GM12873 (cell line): Measurements from ENCODE around the gene UBE2M.

Experiments
- TF ChIP-seq, protein P1 (sequence below): IDR thresholded peaks from 2 replicates; pipeline ENCODE4 v1.5.1; 2012; ENCODE audit warnings: low read depth, mild to moderate bottlenecking, moderate library complexity, low read length, control low read depth; ENCODE audit not compliant: insufficient read depth; ENCODE audit errors: missing control alignments

The UBE2M gene

DNA sequence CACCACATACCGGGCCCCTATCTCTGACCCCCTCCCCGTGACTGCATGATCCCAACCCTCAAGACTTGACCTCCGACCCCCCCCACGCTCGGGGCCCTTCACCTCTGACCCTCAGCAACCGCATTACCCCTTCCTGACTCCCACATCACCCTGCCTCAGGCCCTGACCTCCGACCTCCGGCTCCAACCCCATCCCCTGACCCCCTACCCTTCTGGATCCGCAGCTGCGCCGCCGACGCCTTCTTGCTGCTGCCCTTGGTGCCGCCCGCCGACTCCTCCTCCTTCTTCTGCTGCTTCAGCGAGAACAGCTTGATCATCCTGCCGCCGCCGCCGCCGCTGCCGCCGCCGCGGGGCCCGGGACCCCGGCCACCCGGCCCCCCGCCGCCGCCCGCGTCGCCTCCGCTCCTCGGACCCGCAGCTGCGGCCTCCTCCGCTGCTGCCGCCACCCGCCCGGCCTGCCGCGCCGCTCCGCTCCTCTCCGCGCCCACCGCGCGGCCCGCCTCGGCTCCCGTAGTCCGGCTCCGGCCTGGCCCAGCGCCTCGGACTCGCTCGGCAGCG lies at the start of gene UBE2M:
Gene UBE2M (minus strand): TSS at position 546 of the 557 bp plus-strand sequence. CDS start 230 bp downstream, at position 316.
- TF ChIP-seq, protein P1, sequence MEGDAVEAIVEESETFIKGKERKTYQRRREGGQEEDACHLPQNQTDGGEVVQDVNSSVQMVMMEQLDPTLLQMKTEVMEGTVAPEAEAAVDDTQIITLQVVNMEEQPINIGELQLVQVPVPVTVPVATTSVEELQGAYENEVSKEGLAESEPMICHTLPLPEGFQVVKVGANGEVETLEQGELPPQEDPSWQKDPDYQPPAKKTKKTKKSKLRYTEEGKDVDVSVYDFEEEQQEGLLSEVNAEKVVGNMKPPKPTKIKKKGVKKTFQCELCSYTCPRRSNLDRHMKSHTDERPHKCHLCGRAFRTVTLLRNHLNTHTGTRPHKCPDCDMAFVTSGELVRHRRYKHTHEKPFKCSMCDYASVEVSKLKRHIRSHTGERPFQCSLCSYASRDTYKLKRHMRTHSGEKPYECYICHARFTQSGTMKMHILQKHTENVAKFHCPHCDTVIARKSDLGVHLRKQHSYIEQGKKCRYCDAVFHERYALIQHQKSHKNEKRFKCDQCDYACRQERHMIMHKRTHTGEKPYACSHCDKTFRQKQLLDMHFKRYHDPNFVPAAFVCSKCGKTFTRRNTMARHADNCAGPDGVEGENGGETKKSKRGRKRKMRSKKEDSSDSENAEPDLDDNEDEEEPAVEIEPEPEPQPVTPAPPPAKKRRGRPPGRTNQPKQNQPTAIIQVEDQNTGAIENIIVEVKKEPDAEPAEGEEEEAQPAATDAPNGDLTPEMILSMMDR: no peak

DNA sequence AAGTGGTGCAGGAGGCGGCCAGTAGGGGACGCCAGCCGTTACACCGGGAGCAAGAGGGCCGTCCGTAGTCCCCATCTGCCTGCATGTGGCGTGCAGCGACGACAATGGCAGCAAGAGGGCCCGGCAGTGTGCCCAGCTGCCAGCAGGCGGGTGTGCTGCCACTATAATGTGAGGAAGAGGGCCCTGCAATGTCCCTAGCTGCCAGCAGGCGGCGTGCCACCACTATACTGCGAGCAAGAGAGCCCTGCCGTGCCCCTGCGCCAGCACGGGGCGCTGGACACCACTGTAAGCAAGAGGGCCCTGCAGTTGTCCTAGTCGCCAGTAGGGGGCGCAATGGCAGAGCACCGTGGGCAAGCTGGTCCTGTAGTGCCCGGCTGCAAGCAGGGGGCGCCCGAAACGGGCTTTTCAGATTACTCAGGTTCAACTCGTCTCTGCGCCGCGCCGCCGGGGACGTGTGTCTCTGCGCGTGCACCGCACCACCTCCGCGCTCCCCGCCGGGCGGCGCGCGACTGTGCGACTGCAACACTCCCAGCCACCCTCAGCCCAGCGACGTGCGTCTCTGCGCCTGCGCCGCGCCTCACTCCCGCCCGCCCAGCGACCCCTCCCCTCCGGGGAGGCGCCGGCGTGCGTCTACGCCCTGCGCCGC lies 48.0 kb upstream of the UBE2M start:
- TF ChIP-seq, protein P1: peak; percentile 42

DNA sequence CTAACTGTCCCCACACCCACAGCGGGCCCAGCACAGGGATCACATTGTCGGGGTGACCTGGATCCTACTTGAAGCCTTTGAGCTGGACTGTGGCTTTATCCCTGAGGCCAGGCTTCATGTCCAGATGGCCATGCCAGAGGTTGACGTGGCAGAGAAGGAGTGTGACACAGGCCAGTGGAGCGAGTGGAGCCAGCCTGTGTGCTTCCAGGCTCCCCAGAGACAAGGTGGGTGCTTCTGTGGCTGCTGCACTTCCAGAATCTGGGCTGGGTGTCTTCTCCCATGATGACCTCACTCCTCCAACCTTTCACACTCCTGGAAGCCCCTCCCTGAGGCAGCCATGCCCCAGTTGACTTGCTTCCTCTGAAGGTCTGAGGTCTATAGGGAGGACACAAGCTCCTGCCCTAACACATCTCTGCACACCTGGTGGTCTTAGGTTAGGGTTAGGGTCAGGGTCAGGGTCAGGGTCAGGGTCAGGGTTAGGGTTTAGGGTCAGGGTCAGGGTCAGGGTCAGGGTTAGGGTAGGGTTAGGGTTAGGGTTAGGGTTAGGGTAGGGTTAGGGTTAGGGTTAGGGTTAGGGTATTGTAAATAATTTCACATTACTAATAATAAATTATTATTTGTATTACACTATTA lies 27.8 kb upstream of the UBE2M start:
- TF ChIP-seq, protein P1: no peak

DNA sequence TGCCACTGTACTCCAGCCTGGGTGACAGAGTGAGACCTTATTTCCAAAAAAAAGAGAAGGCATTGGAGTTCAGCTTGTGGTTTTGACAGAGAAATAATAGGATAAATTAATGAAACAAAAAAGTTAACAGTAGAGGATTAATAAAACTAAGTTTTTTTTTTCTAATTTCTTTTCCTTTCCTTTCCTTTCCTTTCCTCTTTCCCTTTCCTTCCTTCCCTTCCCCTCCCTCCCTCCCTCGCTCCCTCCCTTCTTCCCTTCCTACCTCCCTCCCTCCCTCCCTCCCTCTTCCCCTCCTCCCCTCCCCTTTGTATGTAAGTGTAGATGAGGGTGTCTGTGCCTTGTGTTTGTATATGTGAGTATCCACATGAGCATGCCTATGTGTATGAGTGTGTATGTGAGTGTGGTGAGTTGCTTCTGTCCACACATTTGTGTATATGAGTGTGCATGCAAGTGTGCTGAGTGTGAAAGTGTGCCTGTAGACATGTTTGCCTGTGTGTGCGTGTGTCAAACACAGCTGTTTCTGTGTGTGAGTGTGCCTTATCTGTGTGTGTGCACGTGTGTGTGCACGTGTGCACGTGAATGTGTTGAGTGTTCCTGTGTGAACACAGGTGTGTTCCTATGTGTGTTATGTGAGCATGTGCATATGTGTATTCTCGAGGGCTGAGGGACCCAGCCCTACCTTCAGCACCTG lies 27.2 kb upstream of the UBE2M start:
- TF ChIP-seq, protein P1: no peak

DNA sequence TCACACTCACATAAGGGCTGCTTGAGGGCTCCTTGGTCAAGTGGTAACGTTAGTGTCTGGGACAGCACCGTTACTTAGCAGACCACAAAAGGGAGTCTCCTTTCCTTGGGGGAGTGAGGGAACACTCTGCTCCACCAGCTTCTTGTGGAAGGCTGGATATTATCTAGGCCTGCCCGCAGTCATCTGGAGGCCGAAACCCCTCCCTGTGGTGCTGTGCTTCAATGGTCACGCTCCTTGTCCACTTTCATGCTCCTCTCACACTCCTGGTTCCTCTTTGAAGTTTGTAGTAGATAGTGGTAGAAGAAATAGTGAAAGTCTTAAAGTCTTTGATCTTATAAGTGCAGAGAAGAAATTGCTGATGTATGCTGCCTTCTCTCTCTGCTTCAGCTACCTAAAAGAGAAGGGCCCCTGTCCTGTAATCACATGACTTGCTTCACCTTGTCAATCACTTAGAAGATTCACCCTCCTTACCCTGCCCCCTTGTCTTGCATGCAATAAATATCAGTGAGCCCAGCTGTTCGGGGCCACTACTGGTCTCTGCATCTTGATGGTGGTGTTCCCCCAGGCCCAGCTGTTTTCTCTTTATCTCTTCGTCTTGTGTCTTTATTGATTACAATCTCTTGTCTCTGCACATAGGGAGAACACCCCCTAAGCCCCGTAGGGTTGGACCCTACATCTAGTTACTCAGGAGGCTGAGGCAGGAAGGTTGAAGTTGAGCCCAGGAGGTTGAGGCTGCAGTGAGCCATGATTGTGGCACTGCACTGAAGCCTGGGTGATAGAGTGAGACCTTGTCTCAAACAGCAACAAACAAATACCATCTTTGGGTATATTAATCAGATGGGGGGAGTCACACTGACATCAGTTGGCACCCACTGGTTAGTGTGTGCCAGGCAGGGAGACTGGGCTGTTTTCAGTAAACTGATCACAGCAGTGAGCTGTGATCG lies 26.4 kb upstream of the UBE2M start:
- TF ChIP-seq, protein P1: no peak

DNA sequence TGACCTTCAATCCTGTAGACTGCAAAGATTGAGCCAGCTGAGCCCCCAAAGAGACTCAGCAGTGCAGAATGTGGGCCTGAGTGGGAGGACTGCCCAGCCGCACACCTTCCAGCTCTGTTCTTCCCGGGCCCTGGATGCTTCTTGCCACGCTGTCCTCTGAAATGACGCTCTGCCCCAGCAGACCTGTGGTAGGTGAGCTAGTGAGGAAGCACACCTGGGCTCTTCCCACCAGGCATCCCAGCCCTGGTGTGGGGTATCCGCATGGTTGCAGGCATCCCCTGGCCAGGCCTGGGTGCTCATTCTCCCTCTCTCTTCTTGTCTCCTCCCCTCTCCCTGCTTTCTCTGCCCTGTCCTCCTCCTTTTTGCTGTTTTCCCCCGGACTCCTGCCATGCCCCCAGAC lies 24.6 kb upstream of the UBE2M start:
- TF ChIP-seq, protein P1: no peak
